Esophagus muscularis mucosa (tissue), 4 donors: ENCODE results near the gene AGTRAP. TPM values are rescaled to one million over a fixed set of nuclear protein-coding genes. Genes with fewer than 3 reads are reported as not detected.

Experiments used
- DNase-seq: peaks from one replicate; pipeline ENCODE4 v3.0.0-alpha.2; 2017; ENCODE audit errors: extremely low spot score
- H3K27ac ChIP-seq, 4 donors: fragments of 200-600 bp; sonication (generic); replicated peaks in 1 of 4; 1 replicate in 3 of 4; 2 replicates in 1 of 4; pipeline ENCODE4 v1.5.1; 2016 to 2019; ENCODE audit warnings: mild to moderate bottlenecking in 1 of 4
- H3K27me3 ChIP-seq, 4 donors: fragments of 200-600 bp; sonication (generic); one replicate each; pipeline versions ENCODE4 v1.5.1 to v1.6.0; 2016 to 2019
- H3K36me3 ChIP-seq, 4 donors: fragments of 200-600 bp; sonication (generic); one replicate each; pipeline ENCODE4 v1.5.1; 2016 to 2019
- H3K4me1 ChIP-seq, 4 donors: fragments of 200-600 bp; sonication (generic); one replicate each; pipeline ENCODE4 v1.5.1; 2016 to 2019
- H3K4me3 ChIP-seq, 4 donors: fragments of 200-600 bp; sonication (generic); 1 replicate in 2 of 4; 2 replicates in 2 of 4; pipeline ENCODE4 v1.5.1; 2016 to 2019; ENCODE audit warnings: mild to moderate bottlenecking in 4 of 4, moderate library complexity in 1 of 4
- H3K9me3 ChIP-seq, 4 donors: fragments of 200-600 bp; sonication (generic); 1 replicate in 3 of 4; 2 replicates in 1 of 4; pipeline ENCODE4 v1.5.1; 2016 to 2019
- CTCF ChIP-seq, 3 experiments: fragments of 200-600 bp in 2 of 3; fragments of 450-650 bp in 1 of 3; sonication (generic) in 2 of 3; IDR thresholded peaks; one replicate each; pipeline ENCODE4 v1.5.1; 2017 to 2019; ENCODE audit warnings: antibody characterized with exemption in 3 of 3, mild to moderate bottlenecking in 2 of 3, moderate library complexity in 1 of 3
- EP300 ChIP-seq: sonication (generic); formaldehyde crosslinking; IDR thresholded peaks from one replicate; pipeline ENCODE4 v1.6.1; 2017; ENCODE audit warnings: antibody characterized with exemption
- POLR2A ChIP-seq: fragments of 450-650 bp; IDR thresholded peaks from one replicate; pipeline ENCODE4 v1.6.1; 2017; ENCODE audit warnings: antibody characterized with exemption, moderate library complexity, mild to moderate bottlenecking, low read depth
- POLR2AphosphoS5 ChIP-seq, 2 donors: sonication (generic); formaldehyde crosslinking; IDR thresholded peaks; one replicate each; pipeline ENCODE4 v1.6.1; 2017; ENCODE audit warnings: antibody characterized with exemption in 2 of 2
- WGBS: methylation state at CpG from one replicate; pipeline ENCODE4 v1.1.5; 2018; 5-methylcytosine and 5-hydroxymethylcytosine counted together
- intact Hi-C: fragments of 100-400 bp; cut with DNase I; formaldehyde crosslinking; loops from one replicate; pipeline ENCODE4 v1.15.1; 2023
- total RNA-seq, 4 donors: library from RNA; depleted of rRNA; stranded (reverse); fragments of >200 nt; gene quantifications; one replicate each; pipeline versions ENCODE4 v1.1.0 to v1.2.1, GENCODE V29; 2016

Gene AGTRAP
- total RNA-seq, 4 donors from 2014 or later: 31.6 to 73.4 (median 45.6) TPM

- Histone ChIP-seq H3K27ac (no peak overlapping the region), H3K27me3 (no peaks in the 10 kb centered on the region), H3K36me3 (no peaks in the 10 kb centered on the region), H3K4me3 (no peak overlapping the region), H3K9me3 (no peaks in the 10 kb centered on the region), H3K4me1 (no peaks in the 10 kb centered on the region)
- TF ChIP-seq EP300 (no peak), POLR2AphosphoS5 (IDR thresholded peaks at IDR 0.05) (no peak), CTCF (IDR thresholded peaks at IDR 0.05) (no peak), POLR2A (no peak)
- 95% methylated on average over 8 of the region's 8 CpGs for WGBS
- intact Hi-C loops: no loop called here
- no peak for DNase-seq
These were observed 41.9 kb downstream of the AGTRAP start for GRCh38 chr1:11777658-11778322.

- no peak for TF ChIP-seq EP300
- TF ChIP-seq POLR2AphosphoS5 (IDR thresholded peaks at IDR 0.05): no peak
- no peak for TF ChIP-seq CTCF (IDR thresholded peaks at IDR 0.05)
- intact Hi-C loops: no loop called here
- Histone ChIP-seq H3K4me1 (no peaks in the 10 kb centered on the region), H3K27ac (no peak overlapping the region), H3K27me3 (no peaks in the 10 kb centered on the region), H3K36me3 (no peaks in the 10 kb centered on the region), H3K4me3 (no peak overlapping the region), H3K9me3 (no peaks in the 10 kb centered on the region)
- no peak for DNase-seq
- WGBS: 93% methylated on average over 7 of the region's 9 CpGs
These were observed 42.4 kb downstream of the AGTRAP start for GRCh38 chr1:11778336-11778735.

GRCh38 chr1:11778844-11779623 lies 43.1 kb downstream of the AGTRAP start:
- intact Hi-C loops: no loop called here
- TF ChIP-seq EP300 (no peak), CTCF (IDR thresholded peaks at IDR 0.05) (no peak), POLR2AphosphoS5 (IDR thresholded peaks at IDR 0.05) (no peak), POLR2A (no peak)
- DNase-seq: no peak
- Histone ChIP-seq H3K4me1 (no peaks in the 10 kb centered on the region), H3K9me3 (no peaks in the 10 kb centered on the region), H3K4me3 (no peak overlapping the region), H3K36me3 (no peaks in the 10 kb centered on the region), H3K27ac (no peak overlapping the region), H3K27me3 (no peaks in the 10 kb centered on the region)
- 91% methylated on average over 13 of the region's 15 CpGs for WGBS

- intact Hi-C loops: no loop called here
- no peak for DNase-seq
These were observed 43.9 kb downstream of the AGTRAP start for GRCh38 chr1:11779715-11780379.

More at GRCh38 chr1:11779715-11780379, 43.9 kb downstream of the AGTRAP start:
- no peaks in the 10 kb centered on the region for H3K27me3 ChIP-seq
- H3K9me3 ChIP-seq: no peaks in the 10 kb centered on the region
- no peak overlapping the region for H3K27ac ChIP-seq
- 98% methylated on average over 4 of the region's 13 CpGs for WGBS
- TF ChIP-seq CTCF (IDR thresholded peaks at IDR 0.05): no peak
- TF ChIP-seq POLR2AphosphoS5 (IDR thresholded peaks at IDR 0.05): no peak
- H3K4me1 ChIP-seq: peaks cover 4 to 8% (median 6%) of the 10 kb centered on the region in 4 donors
- no peak overlapping the region for H3K4me3 ChIP-seq
- H3K36me3 ChIP-seq: no peaks in the 10 kb centered on the region
